Fibroblast of lung (primary cell): Measurements from ENCODE around the gene NCAPD2.

Source experiments
- CTCF ChIP-seq, 2 donors: IDR thresholded peaks in 1 of 2; conservative IDR thresholded peaks in 1 of 2; 1 replicate in 1 of 2; 2 replicates in 1 of 2; pipeline ENCODE4 v1.5.1; 2011 to 2012; ENCODE audit warnings: low read length in 2 of 2, control low read depth in 1 of 2, inconsistent platforms in 1 of 2, low read depth in 1 of 2, mild to moderate bottlenecking in 1 of 2
- EZH2 ChIP-seq: IDR thresholded peaks from 2 replicates; pipeline ENCODE4 v1.5.1; 2012; ENCODE audit warnings: low read length, control low read depth, mild to moderate bottlenecking; ENCODE audit errors: missing control alignments

- no peak for TF ChIP-seq CTCF (conservative IDR thresholded peaks at IDR 0.05 in 1 of 2, IDR thresholded peaks at IDR 0.05 in 1 of 2; ENCODE audit: low read depth in 1 of 2, low read length in 2 of 2)
- no peak for TF ChIP-seq EZH2
Observed at GRCh38 chr12:6550294-6551062, 56.6 kb downstream of the NCAPD2 start.
